ENCODE data around the gene WDR5.

Gene WDR5

DNA sequence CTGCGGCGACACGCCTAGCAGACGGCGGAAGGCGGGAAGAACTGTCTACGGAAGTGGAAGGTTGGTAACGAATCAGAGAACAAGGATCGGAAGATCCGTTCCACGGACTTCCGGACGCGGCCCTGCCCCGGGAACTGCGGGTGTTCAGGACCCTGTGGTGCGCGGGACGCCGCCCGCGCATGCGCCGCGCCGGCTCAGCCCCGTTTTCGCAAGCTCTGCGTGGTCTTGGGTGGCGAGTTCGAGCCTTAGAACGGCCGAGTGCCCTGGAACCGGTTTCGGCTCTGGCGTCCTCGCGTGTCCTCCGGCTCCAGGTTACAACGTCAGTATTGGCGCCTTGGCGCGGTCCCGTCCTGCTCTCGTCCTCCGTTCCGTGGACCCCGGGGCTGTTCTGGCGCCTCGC lies 29.0 kb downstream of the WDR5 start:
- POLR2A ChIA-PET = interaction anchor here (0.7 to 1.6 kb wide), 6 partner anchors 25 to 461 kb away, joined by 3 to 4 read pairs (median 4); no protein-coding TSS in a partner anchor
- no peak for DNase-seq (ENCODE audit: low read depth, low spot score)
- TF ChIP-seq, protein P1, sequence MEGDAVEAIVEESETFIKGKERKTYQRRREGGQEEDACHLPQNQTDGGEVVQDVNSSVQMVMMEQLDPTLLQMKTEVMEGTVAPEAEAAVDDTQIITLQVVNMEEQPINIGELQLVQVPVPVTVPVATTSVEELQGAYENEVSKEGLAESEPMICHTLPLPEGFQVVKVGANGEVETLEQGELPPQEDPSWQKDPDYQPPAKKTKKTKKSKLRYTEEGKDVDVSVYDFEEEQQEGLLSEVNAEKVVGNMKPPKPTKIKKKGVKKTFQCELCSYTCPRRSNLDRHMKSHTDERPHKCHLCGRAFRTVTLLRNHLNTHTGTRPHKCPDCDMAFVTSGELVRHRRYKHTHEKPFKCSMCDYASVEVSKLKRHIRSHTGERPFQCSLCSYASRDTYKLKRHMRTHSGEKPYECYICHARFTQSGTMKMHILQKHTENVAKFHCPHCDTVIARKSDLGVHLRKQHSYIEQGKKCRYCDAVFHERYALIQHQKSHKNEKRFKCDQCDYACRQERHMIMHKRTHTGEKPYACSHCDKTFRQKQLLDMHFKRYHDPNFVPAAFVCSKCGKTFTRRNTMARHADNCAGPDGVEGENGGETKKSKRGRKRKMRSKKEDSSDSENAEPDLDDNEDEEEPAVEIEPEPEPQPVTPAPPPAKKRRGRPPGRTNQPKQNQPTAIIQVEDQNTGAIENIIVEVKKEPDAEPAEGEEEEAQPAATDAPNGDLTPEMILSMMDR (IDR thresholded peaks at IDR 0.05; ENCODE audit: insufficient read depth, low read length, missing control alignments) = no peak
- CTCF ChIA-PET = interaction anchor here (0.9 to 5.0 kb wide), 5 partner anchors 11 to 289 kb away, joined by 3 to 34 read pairs (median 9); no protein-coding TSS in a partner anchor
- no peak overlapping the region for H3K4me3 ChIP-seq (ENCODE audit: low read depth, low read length)

DNA sequence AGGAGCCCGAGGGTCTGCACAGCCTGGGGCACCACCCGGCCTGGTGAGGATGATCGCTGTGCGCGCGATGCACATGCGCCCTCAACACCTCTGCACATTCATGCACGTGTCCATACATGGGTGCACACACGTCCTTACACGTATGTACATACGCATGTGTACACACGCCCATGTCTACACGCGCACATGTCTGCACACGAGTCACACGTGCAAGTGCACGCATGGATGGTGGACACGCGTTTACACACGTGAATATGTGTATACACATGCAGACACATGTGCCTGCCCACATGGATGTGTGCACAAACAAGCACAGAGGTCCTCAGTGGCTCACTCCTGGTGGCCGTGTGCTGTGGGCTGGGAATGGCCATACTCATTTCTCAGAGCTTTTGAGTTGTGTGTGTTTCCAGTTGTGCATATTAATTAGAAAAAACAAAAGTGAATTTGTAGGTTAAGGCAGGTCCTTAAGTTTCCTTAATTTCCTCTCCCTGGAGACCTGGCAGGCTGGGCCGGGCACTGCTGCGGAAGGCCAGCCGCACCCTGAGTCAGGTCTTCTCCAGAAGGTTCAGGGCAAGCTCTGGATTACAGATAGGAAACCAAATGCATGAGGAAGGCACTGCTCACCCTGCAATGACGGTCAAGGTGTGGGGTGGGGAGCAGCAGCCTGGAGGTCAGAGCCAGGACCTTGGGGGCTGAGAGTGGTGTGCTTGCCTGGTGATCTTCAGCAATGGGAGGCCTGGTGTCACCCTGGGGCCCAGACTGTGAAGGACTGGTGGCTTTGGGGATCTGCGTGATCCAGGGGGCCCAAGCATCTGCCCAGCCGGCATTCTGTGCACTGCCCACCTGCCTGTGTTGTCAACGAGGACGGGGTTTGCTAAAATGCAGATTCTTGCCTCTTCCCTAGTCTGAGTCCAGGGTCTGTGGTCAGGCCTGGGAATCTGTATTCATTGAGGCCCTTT lies 29.8 kb downstream of the WDR5 start:
- CTCF ChIA-PET = interaction anchor here (0.8 to 5.0 kb wide), 6 partner anchors 10 to 288 kb away, joined by 3 to 34 read pairs (median 6); no protein-coding TSS in a partner anchor
- no peak overlapping the region for H3K4me3 ChIP-seq (ENCODE audit: low read depth, low read length)
- TF ChIP-seq, protein P1 (IDR thresholded peaks at IDR 0.05; ENCODE audit: insufficient read depth, low read length, missing control alignments) = no peak
- no peak for DNase-seq (ENCODE audit: low read depth, low spot score)
- POLR2A ChIA-PET = interaction anchor here (1.0 to 1.6 kb wide), 2 partner anchors 267 to 282 kb away, joined by 3 to 4 read pairs; no protein-coding TSS in a partner anchor

DNA sequence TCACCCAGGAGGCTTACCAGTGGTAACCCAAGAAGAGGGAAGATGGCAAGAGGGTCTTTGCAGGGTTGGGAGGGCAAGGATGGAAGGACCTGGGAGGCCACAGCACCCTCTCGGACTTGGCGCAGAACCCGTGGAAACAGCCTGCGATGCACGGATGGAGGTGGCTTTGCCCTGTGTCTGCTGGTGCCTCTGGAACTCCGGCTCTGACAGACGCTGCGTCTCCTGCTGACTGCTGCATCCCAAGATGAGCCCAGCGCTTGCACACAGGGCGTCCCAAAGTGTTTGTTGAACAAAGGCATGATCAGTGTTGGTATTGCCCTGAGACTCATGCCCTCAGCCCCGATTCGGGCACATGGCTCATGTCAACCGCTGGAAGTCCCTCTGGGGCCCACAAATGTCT lies 30.5 kb downstream of the WDR5 start:
- CTCF ChIA-PET = interaction anchor here (0.8 kb wide), 1 partner anchor 151 kb away, joined by 3 read pairs; no protein-coding TSS in a partner anchor
- TF ChIP-seq, protein P1 (IDR thresholded peaks at IDR 0.05; ENCODE audit: insufficient read depth, low read length, missing control alignments) = no peak
- POLR2A ChIA-PET = no interaction called here
- no peak overlapping the region for H3K4me3 ChIP-seq (ENCODE audit: low read depth, low read length)
- no peak for DNase-seq (ENCODE audit: low read depth, low spot score)

DNA sequence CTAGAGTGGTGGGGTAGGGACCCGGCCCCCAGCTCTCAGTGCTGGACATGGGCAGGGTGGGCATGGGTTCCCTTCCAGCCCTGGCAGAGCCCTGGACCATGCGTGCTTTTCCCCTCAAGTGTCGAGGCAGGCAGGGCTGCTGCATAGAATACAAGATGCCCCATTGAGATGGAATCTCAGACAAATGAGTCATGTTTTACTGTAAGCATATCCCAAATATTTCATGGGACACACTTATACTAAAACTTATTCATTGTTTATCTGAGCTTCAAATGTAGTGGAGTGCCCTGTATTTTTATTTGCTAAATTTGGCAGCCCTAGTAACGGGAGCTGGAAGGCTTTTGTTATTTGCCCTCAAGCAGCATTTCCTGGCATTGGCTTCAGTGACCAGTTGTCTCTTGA lies 31.6 kb downstream of the WDR5 start:
- TF ChIP-seq, protein P1 (IDR thresholded peaks at IDR 0.05; ENCODE audit: insufficient read depth, low read length, missing control alignments) = no peak
- DNase-seq (ENCODE audit: low read depth, low spot score) = peak; percentile 24
- H3K4me3 ChIP-seq (ENCODE audit: low read depth, low read length) = no peak overlapping the region
- POLR2A ChIA-PET = interaction anchor here (0.7 kb wide), 4 partner anchors 57 to 389 kb away, joined by 3 to 4 read pairs (median 3); no protein-coding TSS in a partner anchor
- CTCF ChIA-PET = interaction anchor here (0.6 to 6.4 kb wide), 9 partner anchors 155 to 287 kb away, joined by 3 to 256 read pairs (median 20); no protein-coding TSS in a partner anchor

DNA sequence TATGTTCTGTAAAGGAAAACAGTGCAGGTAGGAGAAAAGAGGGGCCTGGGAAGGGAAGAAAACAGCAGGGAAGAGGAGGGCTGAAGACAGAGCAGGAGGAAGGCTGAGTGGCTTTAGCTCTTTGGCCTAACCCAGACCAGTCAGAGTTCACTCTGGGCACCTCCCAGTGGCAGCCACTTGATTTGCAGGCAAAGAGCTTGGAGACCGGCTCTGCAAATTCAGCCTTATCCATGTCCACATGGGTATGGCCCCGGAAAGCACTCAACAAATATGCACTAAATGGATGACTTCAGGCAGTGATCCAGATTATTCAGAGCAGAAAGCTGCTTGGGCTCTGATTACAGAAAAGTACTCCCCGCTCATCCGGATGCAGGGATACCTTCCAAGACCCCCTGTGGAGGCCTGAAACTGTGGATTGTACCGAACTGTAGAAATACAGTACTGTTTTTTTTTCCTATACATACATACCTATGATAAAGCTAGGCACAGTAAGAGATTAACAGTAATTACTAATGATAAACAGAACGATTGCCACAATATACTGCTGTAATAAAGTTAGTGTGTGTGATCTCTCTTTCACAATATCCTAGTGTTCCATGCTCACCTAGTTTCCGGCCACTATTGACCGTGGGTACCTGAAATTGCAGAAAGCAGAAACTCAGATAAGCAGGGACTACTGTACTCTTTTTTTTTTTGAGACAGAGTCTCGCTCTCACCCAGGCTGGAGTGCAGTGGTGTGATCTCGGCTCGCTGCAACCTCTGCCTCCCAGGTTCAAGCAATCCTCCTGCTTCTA lies 33.1 kb downstream of the WDR5 start:
- no peak overlapping the region for H3K4me3 ChIP-seq (ENCODE audit: low read depth, low read length)
- no peak for DNase-seq (ENCODE audit: low read depth, low spot score)
- CTCF ChIA-PET = interaction anchor here (0.7 to 6.4 kb wide), 12 partner anchors 154 to 285 kb away, joined by 3 to 256 read pairs (median 15); no protein-coding TSS in a partner anchor
- POLR2A ChIA-PET = no interaction called here
- TF ChIP-seq, protein P1 (IDR thresholded peaks at IDR 0.05; ENCODE audit: insufficient read depth, low read length, missing control alignments) = no peak
